Measurements from ENCODE around the gene PIP5K1A. TPM values are rescaled to one million over a fixed set of nuclear protein-coding genes. Genes with fewer than 3 reads are reported as not detected.

PIP5K1A gene
- total RNA-seq, 1 donor from 2014 or later: 28.5 TPM

DNA sequence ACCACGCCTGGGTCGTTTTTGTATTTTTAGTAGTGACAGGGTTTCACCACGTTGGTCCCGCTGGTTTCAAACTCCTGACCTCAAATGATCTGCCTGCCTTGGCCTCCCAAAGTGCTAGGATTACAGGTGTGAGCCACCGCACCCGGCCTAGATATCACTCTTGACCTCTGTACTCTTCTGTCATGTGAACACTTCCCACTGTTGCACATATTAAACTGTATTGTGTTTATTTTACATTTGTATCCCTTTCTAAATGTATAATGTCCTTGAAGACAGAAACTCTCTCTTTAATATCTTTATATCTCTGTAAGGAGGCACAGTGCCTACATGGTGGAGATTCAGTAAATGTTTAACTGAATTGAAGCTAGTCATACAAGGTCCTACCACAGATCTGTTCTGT lies 36.9 kb downstream of the PIP5K1A start:
- Histone ChIP-seq H3K9me3 (replicated peaks) (no peaks in the 10 kb centered on the region), H3K4me1 (no peaks in the 10 kb centered on the region), H3K27ac (replicated peaks) (no peak overlapping the region), H3K4me3 (no peak overlapping the region), H3K27me3 (ENCODE audit: low read depth) (no peaks in the 10 kb centered on the region), H3K36me3 (peaks cover 100% of the 10 kb centered on the region)
- intact Hi-C loops (cut with micrococcal nuclease): no loop called here
- TF ChIP-seq, protein P1, sequence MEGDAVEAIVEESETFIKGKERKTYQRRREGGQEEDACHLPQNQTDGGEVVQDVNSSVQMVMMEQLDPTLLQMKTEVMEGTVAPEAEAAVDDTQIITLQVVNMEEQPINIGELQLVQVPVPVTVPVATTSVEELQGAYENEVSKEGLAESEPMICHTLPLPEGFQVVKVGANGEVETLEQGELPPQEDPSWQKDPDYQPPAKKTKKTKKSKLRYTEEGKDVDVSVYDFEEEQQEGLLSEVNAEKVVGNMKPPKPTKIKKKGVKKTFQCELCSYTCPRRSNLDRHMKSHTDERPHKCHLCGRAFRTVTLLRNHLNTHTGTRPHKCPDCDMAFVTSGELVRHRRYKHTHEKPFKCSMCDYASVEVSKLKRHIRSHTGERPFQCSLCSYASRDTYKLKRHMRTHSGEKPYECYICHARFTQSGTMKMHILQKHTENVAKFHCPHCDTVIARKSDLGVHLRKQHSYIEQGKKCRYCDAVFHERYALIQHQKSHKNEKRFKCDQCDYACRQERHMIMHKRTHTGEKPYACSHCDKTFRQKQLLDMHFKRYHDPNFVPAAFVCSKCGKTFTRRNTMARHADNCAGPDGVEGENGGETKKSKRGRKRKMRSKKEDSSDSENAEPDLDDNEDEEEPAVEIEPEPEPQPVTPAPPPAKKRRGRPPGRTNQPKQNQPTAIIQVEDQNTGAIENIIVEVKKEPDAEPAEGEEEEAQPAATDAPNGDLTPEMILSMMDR (IDR thresholded peaks at IDR 0.05; ENCODE audit: borderline replicate concordance): no peak
- no peak for DNase-seq

DNA sequence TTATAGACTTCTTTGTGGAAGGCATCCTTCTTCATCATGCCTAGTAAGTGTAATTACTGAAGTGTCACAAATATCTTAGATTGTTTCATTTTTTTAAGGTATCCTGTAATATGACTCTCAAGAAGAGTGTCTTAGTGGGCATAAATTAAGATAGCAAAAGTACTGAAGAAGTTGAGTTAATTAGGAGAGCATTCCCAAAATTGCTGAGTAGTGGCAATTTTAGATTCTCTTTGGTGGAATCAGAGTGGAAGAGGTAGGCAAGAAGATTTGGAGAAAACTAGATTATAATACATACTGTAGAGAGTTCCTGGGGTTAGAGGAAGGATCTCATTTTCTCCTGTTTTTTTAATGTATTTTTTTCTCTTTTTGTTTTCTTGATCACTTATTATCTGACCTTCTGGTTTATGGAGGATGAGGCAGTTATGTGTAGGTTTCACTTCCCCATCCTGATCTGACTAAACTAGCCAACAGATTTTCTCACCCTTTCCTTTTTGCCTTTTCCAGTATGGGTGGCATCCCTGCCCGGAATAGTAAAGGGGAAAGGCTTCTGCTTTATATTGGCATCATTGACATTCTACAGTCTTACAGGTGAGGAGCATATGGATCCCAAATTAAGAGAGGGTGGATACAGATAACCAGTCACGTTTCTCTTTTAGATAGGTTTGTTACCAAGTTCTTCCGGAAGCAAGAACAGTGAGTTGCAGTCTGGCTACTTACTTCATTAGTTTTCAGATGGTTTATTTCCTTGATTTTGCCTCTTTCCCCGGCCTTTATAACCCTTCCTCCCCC lies 39.5 kb downstream of the PIP5K1A start:
- H3K4me3 ChIP-seq: no peak overlapping the region
- no peak for DNase-seq
- intact Hi-C loops (cut with micrococcal nuclease): no loop called here
- TF ChIP-seq, protein P1 (IDR thresholded peaks at IDR 0.05; ENCODE audit: borderline replicate concordance): no peak
- H3K27me3 ChIP-seq (ENCODE audit: low read depth): no peaks in the 10 kb centered on the region
- H3K36me3 ChIP-seq: peaks cover 100% of the 10 kb centered on the region
- H3K9me3 ChIP-seq (replicated peaks): no peaks in the 10 kb centered on the region
- no peak overlapping the region for H3K27ac ChIP-seq (replicated peaks)
- H3K4me1 ChIP-seq: no peaks in the 10 kb centered on the region

DNA sequence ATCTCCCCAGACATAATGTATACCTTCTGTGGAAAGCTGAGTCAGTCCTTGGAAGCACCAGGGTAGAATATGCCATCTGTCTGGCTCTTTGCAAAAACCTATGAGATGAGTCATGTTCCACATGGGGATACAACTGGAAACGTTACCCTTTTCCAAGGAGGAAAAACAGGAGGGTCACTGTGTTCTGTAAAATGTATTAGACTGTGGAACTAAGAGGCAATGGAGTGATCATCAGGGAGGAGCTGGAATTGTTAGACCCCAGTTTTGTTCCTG lies 40.1 kb downstream of the PIP5K1A start:
- no peaks in the 10 kb centered on the region for H3K4me1 ChIP-seq
- H3K9me3 ChIP-seq (replicated peaks): no peaks in the 10 kb centered on the region
- TF ChIP-seq, protein P1 (IDR thresholded peaks at IDR 0.05; ENCODE audit: borderline replicate concordance): no peak
- H3K36me3 ChIP-seq: peaks cover 100% of the 10 kb centered on the region
- H3K4me3 ChIP-seq: no peak overlapping the region
- H3K27ac ChIP-seq (replicated peaks): no peak overlapping the region
- intact Hi-C loops (cut with micrococcal nuclease): no loop called here
- H3K27me3 ChIP-seq (ENCODE audit: low read depth): no peaks in the 10 kb centered on the region
- DNase-seq: no peak

DNA sequence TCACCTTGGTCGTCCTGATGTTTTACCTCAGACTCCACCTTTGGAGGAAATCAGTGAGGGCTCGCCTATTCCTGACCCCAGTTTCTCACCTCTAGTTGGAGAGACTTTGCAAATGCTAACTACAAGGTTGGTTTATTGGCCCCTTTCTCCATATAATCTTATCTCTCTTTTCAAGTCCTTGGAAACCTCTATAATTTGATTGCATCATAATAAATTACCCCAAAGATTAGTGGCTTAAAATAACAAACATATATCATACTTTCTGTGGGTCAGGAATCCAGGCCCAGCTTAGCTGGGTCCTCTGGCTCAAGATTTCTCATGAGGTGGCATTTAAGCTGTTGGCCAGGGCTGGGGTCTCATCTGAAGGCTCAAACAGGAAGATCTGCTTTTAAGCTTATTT lies 44.1 kb downstream of the PIP5K1A start:
- H3K27ac ChIP-seq (replicated peaks): no peak overlapping the region
- no peaks in the 10 kb centered on the region for H3K27me3 ChIP-seq (ENCODE audit: low read depth)
- TF ChIP-seq, protein P1 (IDR thresholded peaks at IDR 0.05; ENCODE audit: borderline replicate concordance): no peak
- intact Hi-C loops (cut with micrococcal nuclease): no loop called here
- H3K9me3 ChIP-seq (replicated peaks): no peaks in the 10 kb centered on the region
- H3K36me3 ChIP-seq: peaks cover 100% of the 10 kb centered on the region
- no peak for DNase-seq
- H3K4me3 ChIP-seq: no peak overlapping the region
- no peaks in the 10 kb centered on the region for H3K4me1 ChIP-seq

DNA sequence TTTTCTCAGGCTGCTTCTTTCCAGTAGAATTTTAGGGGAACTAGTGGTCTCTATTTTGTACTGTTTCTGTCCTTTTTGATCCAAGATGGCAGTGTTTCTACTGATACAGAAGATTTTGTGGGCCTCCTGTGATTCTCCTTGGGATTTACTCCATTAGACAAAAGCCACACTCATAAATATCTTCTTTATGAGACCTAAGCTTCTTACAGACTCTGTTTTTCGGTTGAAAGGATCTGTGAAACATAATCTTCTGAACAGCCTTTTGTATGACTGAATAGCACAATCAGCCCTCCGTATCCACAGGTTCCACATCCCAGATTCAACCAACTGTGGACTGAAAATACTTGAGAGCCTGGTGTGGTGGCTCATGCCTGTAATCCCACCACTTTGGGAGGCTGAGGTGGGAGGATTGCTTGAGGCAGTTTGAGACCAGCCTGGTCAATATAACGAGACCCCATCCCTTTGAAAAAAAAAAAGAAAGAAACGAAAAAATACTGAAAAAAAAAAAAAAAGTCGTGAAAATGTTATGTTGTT lies 45.4 kb downstream of the PIP5K1A start:
- Histone ChIP-seq H3K36me3 (peaks cover 100% of the 10 kb centered on the region), H3K4me1 (no peaks in the 10 kb centered on the region), H3K4me3 (no peak overlapping the region), H3K27ac (replicated peaks) (no peak overlapping the region), H3K9me3 (replicated peaks) (no peaks in the 10 kb centered on the region), H3K27me3 (ENCODE audit: low read depth) (no peaks in the 10 kb centered on the region)
- TF ChIP-seq, protein P1 (IDR thresholded peaks at IDR 0.05; ENCODE audit: borderline replicate concordance): no peak
- no peak for DNase-seq
- intact Hi-C loops (cut with micrococcal nuclease): no loop called here
